Metanephros (tissue), 1 donor: ENCODE results near the gene BPI. TPM values are rescaled to one million over a fixed set of nuclear protein-coding genes. Genes with fewer than 3 reads are reported as not detected.

Experiments used
- total RNA-seq: library from RNA; depleted of rRNA; stranded (reverse); fragments of >200 nt; gene quantifications from one replicate; pipeline ENCODE4 v1.2.3, GENCODE V29; 2014

Gene BPI
- total RNA-seq = 6.4 TPM

DNA sequence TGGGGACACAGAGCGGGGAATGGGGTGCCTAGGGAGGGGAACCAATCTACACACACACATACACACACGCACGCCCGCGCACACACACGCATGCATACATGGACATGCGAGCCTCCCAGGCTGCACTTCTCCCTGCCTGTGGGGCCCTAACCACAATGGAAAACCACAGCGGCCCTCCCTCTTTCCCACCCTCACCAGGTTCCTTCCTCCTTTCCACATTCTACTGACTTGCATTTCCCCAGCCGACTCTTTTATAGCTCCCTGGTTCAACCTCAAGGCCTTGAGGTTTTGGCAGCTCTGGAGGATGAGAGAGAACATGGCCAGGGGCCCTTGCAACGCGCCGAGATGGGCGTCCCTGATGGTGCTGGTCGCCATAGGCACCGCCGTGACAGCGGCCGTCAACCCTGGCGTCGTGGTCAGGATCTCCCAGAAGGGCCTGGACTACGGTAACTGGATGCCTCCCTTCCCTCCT lies at the start of gene BPI:
Gene BPI (plus strand): TSS at position 249 of the 472 bp plus-strand sequence. CDS start 68 bp downstream, at position 317.

GRCh38 chr20:38260378-38261053 lies 43.4 kb upstream of the BPI start, which contains the start of gene KIAA1755:
TSS of gene KIAA1755 (minus strand) at chr20:38260735. CDS start at chr20:38260500, 235 bp downstream.

DNA sequence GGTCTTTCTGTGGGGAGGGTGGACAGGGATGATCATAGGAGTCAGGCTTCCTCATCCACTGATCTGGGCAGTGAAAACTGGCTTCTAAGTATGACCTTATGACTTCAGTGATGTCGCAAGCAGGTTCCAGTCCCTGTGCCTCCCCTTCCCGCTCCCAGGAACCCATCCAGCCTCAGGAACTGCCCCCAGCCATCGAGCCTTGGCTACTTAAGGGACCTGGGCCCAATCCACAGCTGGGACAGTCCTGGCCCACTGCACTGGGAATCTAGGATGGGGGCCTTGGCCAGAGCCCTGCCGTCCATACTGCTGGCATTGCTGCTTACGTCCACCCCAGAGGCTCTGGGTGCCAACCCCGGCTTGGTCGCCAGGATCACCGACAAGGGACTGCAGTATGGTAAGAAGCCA lies 42.3 kb downstream of the BPI start, which contains the start of gene LBP:
Gene LBP (plus strand): TSS at position 236 of the 405 bp plus-strand sequence. CDS start 35 bp downstream, at position 271.

Other genes with a start within 250 kb of the BPI start
- gene TGM2, start 138.9 kb upstream of the BPI start, total RNA-seq = 57.3 TPM
- 4.2 TPM for gene KIAA1755, start 43.4 kb upstream of the BPI start, total RNA-seq
- gene LBP, start 42.3 kb downstream of the BPI start, total RNA-seq = not detected
- gene SNHG17, start 131.2 kb downstream of the BPI start, total RNA-seq = 21.0 TPM
- 41.6 TPM for gene RALGAPB, start 168.7 kb downstream of the BPI start, total RNA-seq